T-cell (primary cell): ENCODE data around the gene WDR18. TPM values are rescaled to one million over a fixed set of nuclear protein-coding genes. Genes with fewer than 3 reads are reported as not detected.

Experiments
- ATAC-seq, 4 experiments: fragments of 200-7000 bp in 3 of 4; fragments of 150-1000 bp in 1 of 4; cut with Tn5 transposase; replicated peaks in 1 of 4; 1 replicate in 3 of 4; 2 replicates in 1 of 4; pipeline ENCODE4 v1.10.0; 2021; ENCODE audit warnings: moderate library complexity in 3 of 4, mild to moderate bottlenecking in 2 of 4, moderate number of reproducible peaks in 1 of 4
- CTCF ChIA-PET, 2 donors: fragments of 300-600 bp; sonication (Branson Sonifier 250); formaldehyde crosslinking; loops; one replicate each; lab custom pipeline; 2022; ENCODE audit warnings: antibody characterized with exemption in 2 of 2; lab: Charles Lee
- POLR2A ChIA-PET, 2 donors: fragments of 300-600 bp; sonication (Branson Sonifier 250); formaldehyde crosslinking; loops; one replicate each; lab custom pipeline; 2022; ENCODE audit warnings: antibody characterized with exemption in 2 of 2; lab: Charles Lee
- DNase-seq, 35 experiments: peaks; one replicate each; pipeline versions ENCODE4 v3.0.0 to v3.0.0-alpha.2; 2013 to 2023
- H3K27ac ChIP-seq: one replicate; pipeline ENCODE4 v1.5.1; 2013; ENCODE audit warnings: low read length
- H3K27me3 ChIP-seq, 2 experiments: replicated peaks in 1 of 2; 1 replicate in 1 of 2; 2 replicates in 1 of 2; pipeline versions ENCODE4 v1.6.1 to v1.7.0; 2013; ENCODE audit warnings: low read length in 1 of 2, mixed read lengths in 1 of 2; ENCODE audit not compliant: control insufficient read depth in 2 of 2, insufficient read depth in 2 of 2; ENCODE audit errors: extremely low read depth in 1 of 2
- H3K36me3 ChIP-seq, 2 donors: 1 replicate in 1 of 2; 2 replicates in 1 of 2; pipeline versions ENCODE4 v1.6.1 to v1.7.0; 2013; ENCODE audit warnings: low read length in 1 of 2; ENCODE audit not compliant: control insufficient read depth in 2 of 2, insufficient read depth in 1 of 2; ENCODE audit errors: extremely low read depth in 1 of 2
- H3K4me1 ChIP-seq, 2 experiments: 1 replicate in 1 of 2; 2 replicates in 1 of 2; pipeline versions ENCODE4 v1.6.1 to v1.7.0; 2013; ENCODE audit warnings: low read length in 2 of 2, mixed read lengths in 1 of 2; ENCODE audit not compliant: insufficient read depth in 2 of 2, control insufficient read depth in 1 of 2; ENCODE audit errors: extremely low read depth in 1 of 2
- H3K4me3 ChIP-seq, 2 donors: 1 replicate in 1 of 2; 2 replicates in 1 of 2; pipeline versions ENCODE4 v1.5.1 to v1.7.0; 2013; ENCODE audit warnings: mild to moderate bottlenecking in 2 of 2, low read length in 1 of 2, moderate library complexity in 1 of 2; ENCODE audit not compliant: control insufficient read depth in 1 of 2; ENCODE audit errors: extremely low read depth in 1 of 2
- H3K9me3 ChIP-seq: 2 replicates; pipeline ENCODE4 v1.7.0; 2013
- H3K27ac Mint-ChIP-seq, 2 donors: one replicate each; pipeline ENCODE4 v1.8.0; 2020 to 2021; ENCODE audit warnings: mild to moderate bottlenecking in 2 of 2, mixed read lengths in 2 of 2
- H3K27me3 Mint-ChIP-seq, 2 donors: one replicate each; pipeline ENCODE4 v1.8.0; 2021 to 2022; ENCODE audit warnings: mixed read lengths in 2 of 2
- H3K36me3 Mint-ChIP-seq: one replicate; pipeline ENCODE4 v1.8.0; 2021; ENCODE audit warnings: mixed read lengths
- H3K4me1 Mint-ChIP-seq, 3 donors: one replicate each; pipeline ENCODE4 v1.8.0; 2020 to 2022; ENCODE audit warnings: mixed read lengths in 3 of 3, mild to moderate bottlenecking in 1 of 3
- H3K4me3 Mint-ChIP-seq, 3 donors: one replicate each; pipeline ENCODE4 v1.8.0; 2020 to 2022; ENCODE audit warnings: mild to moderate bottlenecking in 3 of 3, mixed read lengths in 3 of 3, moderate library complexity in 3 of 3
- H3K9me3 Mint-ChIP-seq, 3 donors: one replicate each; pipeline ENCODE4 v1.8.0; 2020 to 2022; ENCODE audit warnings: mixed read lengths in 3 of 3
- WGBS: methylation state at CpG from one replicate; pipeline ENCODE4 v1.1.5; 2013; ENCODE audit warnings: missing lambda C conversion rate; ENCODE audit not compliant: insufficient coverage; 5-methylcytosine and 5-hydroxymethylcytosine counted together
- total RNA-seq, 35 experiments: library from RNA in 6 of 35; stranded (reverse) in 6 of 35; fragments of 120-200 nt in 1 of 35; gene quantifications; one replicate each; pipeline versions ENCODE4 v1.2.1 to v1.2.4 and lab custom pipeline; 2013 to 2026

WDR18 gene
- total RNA-seq, 5 donors from 2014 or later (not counting 1 experiment from before 2014, with no cell fraction given) = 24.6 to 65.9 (median 53.5) TPM

GRCh38 chr19:947707-948539 is 36.2 kb upstream of the WDR18 start:
- Histone ChIP-seq H3K27me3 (no peaks in the 10 kb centered on the region), H3K36me3 (peaks cover 0 to 5% of the 10 kb centered on the region in 2 donors), H3K4me3 (no peak overlapping the region), H3K27ac (no peak overlapping the region), H3K4me1 (peaks cover 0 to 12% of the 10 kb centered on the region in 2 experiments), H3K9me3 (no peaks in the 10 kb centered on the region)
- Mint-ChIP-seq H3K27me3 (no peaks in the 10 kb centered on the region), H3K27ac (no peak overlapping the region), H3K9me3 (no peaks in the 10 kb centered on the region), H3K36me3 (no peaks in the 10 kb centered on the region), H3K4me1 (peaks cover under 1 to 6% (median 2%) of the 10 kb centered on the region in 3 donors), H3K4me3 (no peak overlapping the region)
- DNase-seq (peak in 6 of 35 experiments; percentile 8 to 60 (median 22)), ATAC-seq (peak in 1 of 4 experiments; percentile 46)
- POLR2A ChIA-PET = no interaction called here
- CTCF ChIA-PET = interaction anchor here in 1 of 2 donors (0.7 kb wide), 1 partner anchor 25 kb away, joined by 11 read pairs; no protein-coding TSS in a partner anchor
- 76% methylated on average over 43 of the region's 47 CpGs for WGBS

- Mint-ChIP-seq H3K36me3 (no peaks in the 10 kb centered on the region), H3K27me3 (no peaks in the 10 kb centered on the region), H3K4me3 (no peak overlapping the region), H3K4me1 (peaks cover 8 to 14% (median 9%) of the 10 kb centered on the region in 3 donors), H3K9me3 (no peaks in the 10 kb centered on the region), H3K27ac (no peak overlapping the region)
- Histone ChIP-seq H3K36me3 (peaks cover 0 to under 1% of the 10 kb centered on the region in 2 donors), H3K4me3 (no peak overlapping the region), H3K27me3 (no peaks in the 10 kb centered on the region), H3K27ac (no peak overlapping the region), H3K9me3 (no peaks in the 10 kb centered on the region), H3K4me1 (peaks cover 2 to 22% of the 10 kb centered on the region in 2 experiments)
- DNase-seq (no peak), ATAC-seq (no peak)
- 89% methylated on average over 14 of the region's 25 CpGs for WGBS
- POLR2A ChIA-PET = no interaction called here
- CTCF ChIA-PET = interaction anchor here in 1 of 2 donors (0.7 kb wide), 1 partner anchor 177 kb away, joined by 3 read pairs; no protein-coding TSS in a partner anchor
Measured at GRCh38 chr19:948842-949496, 35.2 kb upstream of the WDR18 start.

GRCh38 chr19:950352-951066 is 33.6 kb upstream of the WDR18 start:
- DNase-seq (no peak), ATAC-seq (no peak)
- Mint-ChIP-seq H3K27me3 (no peaks in the 10 kb centered on the region), H3K4me1 (peaks cover 9 to 14% (median 9%) of the 10 kb centered on the region in 3 donors), H3K4me3 (no peak overlapping the region), H3K36me3 (no peaks in the 10 kb centered on the region), H3K9me3 (no peaks in the 10 kb centered on the region), H3K27ac (no peak overlapping the region)
- no peak overlapping the region for H3K27ac ChIP-seq
- CTCF ChIA-PET = no interaction called here
- H3K27me3 ChIP-seq = no peaks in the 10 kb centered on the region
- H3K36me3 ChIP-seq = no peaks in the 10 kb centered on the region
- no peak overlapping the region for H3K4me3 ChIP-seq
- no peaks in the 10 kb centered on the region for H3K9me3 ChIP-seq
- 96% methylated on average over 8 of the region's 17 CpGs for WGBS
- peaks cover 2 to 28% of the 10 kb centered on the region in 2 experiments for H3K4me1 ChIP-seq
- POLR2A ChIA-PET = no interaction called here

- WGBS = 86% methylated on average over 6 of the region's 14 CpGs
- Mint-ChIP-seq H3K27ac (peak overlapping the region in 1 of 2 donors; percentile 22), H3K36me3 (no peaks in the 10 kb centered on the region), H3K4me1 (peaks cover 9 to 14% (median 9%) of the 10 kb centered on the region in 3 donors), H3K9me3 (no peaks in the 10 kb centered on the region), H3K27me3 (no peaks in the 10 kb centered on the region), H3K4me3 (peak overlapping the region; percentile 9 to 53 (median 31))
- Histone ChIP-seq H3K9me3 (no peaks in the 10 kb centered on the region), H3K36me3 (no peaks in the 10 kb centered on the region), H3K4me3 (no peak overlapping the region), H3K27me3 (no peaks in the 10 kb centered on the region), H3K4me1 (peaks cover 2 to 28% of the 10 kb centered on the region in 2 experiments), H3K27ac (no peak overlapping the region)
- CTCF ChIA-PET = no interaction called here
- DNase-seq (no peak), ATAC-seq (no peak)
- POLR2A ChIA-PET = interaction anchor here in 1 of 2 donors (0.7 kb wide), 1 partner anchor 77 kb away, joined by 5 read pairs; no protein-coding TSS in a partner anchor
Measured at GRCh38 chr19:952049-952679, 32.0 kb upstream of the WDR18 start.

GRCh38 chr19:952680-953444 is 31.3 kb upstream of the WDR18 start:
- POLR2A ChIA-PET = interaction anchor here in 1 of 2 donors (0.7 kb wide), 1 partner anchor 78 kb away, joined by 5 read pairs; no protein-coding TSS in a partner anchor
- H3K4me1 Mint-ChIP-seq = peaks cover 9 to 14% (median 9%) of the 10 kb centered on the region in 3 donors
- peak overlapping the region in 1 of 2 donors; percentile 46 for H3K4me3 ChIP-seq
- WGBS = 82% methylated on average over 4 of the region's 21 CpGs
- peaks cover 2 to 28% of the 10 kb centered on the region in 2 experiments for H3K4me1 ChIP-seq
- no peaks in the 10 kb centered on the region for H3K27me3 Mint-ChIP-seq
- CTCF ChIA-PET = no interaction called here
- no peaks in the 10 kb centered on the region for H3K36me3 ChIP-seq
- ATAC-seq = peak in 2 of 4 experiments; percentile 30 to 44
- no peaks in the 10 kb centered on the region for H3K9me3 Mint-ChIP-seq
- H3K27ac Mint-ChIP-seq = peak overlapping the region; percentile 55 to 73
- peak overlapping the region; percentile 57 to 63 (median 61) for H3K4me3 Mint-ChIP-seq
- no peak overlapping the region for H3K27ac ChIP-seq
- H3K9me3 ChIP-seq = no peaks in the 10 kb centered on the region
- DNase-seq = peak in 4 of 35 experiments; percentile 11 to 26 (median 22)
- no peaks in the 10 kb centered on the region for H3K36me3 Mint-ChIP-seq
- no peaks in the 10 kb centered on the region for H3K27me3 ChIP-seq
